ENCODE measurements around the gene RRAD.

Gene RRAD

DNA sequence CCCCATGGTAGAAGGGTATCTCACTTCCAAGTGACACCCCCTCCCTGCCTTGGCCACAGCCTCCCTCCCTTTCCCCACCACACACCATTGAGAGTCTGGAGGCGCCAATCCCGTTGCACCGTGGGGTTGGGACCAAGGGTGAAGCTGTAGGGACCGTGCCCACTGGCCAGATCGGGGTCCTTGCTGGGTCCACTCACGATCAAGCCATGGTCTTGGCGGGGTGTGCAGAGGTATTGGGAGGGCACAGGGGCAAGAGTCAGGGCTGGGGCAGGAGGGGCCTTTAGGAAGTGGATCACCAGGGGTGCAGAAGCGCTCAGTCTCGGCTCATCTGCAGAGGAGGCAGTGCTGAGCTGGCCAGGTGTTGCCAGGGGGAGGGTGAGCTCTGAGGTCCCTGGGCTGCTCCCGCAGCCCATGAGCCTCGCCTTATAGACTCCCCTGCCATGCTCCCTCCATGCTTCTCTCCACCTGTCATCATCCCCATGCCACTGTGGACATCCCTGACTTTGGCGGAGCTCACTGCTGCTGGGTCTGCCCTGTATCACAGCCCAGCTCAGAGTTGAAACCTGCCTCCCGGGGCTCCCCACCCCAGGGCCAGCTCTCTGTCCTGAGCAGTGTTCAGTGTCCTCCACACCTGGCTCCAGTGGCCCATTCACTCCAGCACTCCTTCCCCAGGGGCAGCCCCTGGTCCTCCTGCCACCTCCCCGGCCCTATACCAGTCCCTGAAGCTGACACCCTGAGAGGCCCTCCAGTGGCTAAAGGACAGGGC lies 15.0 kb downstream of the RRAD start:
- Histone ChIP-seq H4K20me1 (ENCODE audit: control insufficient read depth, insufficient read depth, low read depth, low read length) (no peaks in the 10 kb centered on the region), H3K9me3 (ENCODE audit: control insufficient read depth, insufficient read depth, low read length) (no peaks in the 10 kb centered on the region), H3K79me2 (ENCODE audit: control insufficient read depth, low read length) (no peaks in the 10 kb centered on the region), H3K4me2 (ENCODE audit: low read length) (no peak overlapping the region), H3K9me2 (replicated peaks; ENCODE audit: control insufficient read depth, low read length) (no peaks in the 10 kb centered on the region), H3K4me3 (ENCODE audit: low read length) (no peak overlapping the region), H3F3A (ENCODE audit: control insufficient read depth, insufficient read depth) (no peaks in the 10 kb centered on the region), H3K27me3 (ENCODE audit: control insufficient read depth, low read length) (peaks cover 7% of the 10 kb centered on the region), H3K36me3 (ENCODE audit: control insufficient read depth, low read length) (no peaks in the 10 kb centered on the region), H3K27ac (ENCODE audit: low read depth, low read length) (no peak overlapping the region), H3K4me1 (ENCODE audit: control insufficient read depth, low read length) (peaks cover 5% of the 10 kb centered on the region; the same call in 1 of the 2 replicates)
- TF ChIP-seq EZH2phosphoT487 (IDR thresholded peaks at IDR 0.05; ENCODE audit: borderline replicate concordance, low read length) (no peak), CTCF (IDR thresholded peaks at IDR 0.05; ENCODE audit: low read depth, low read length, poor library complexity, severe bottlenecking) (no peak)

GRCh38 chr16:66908762-66909559 lies 16.4 kb downstream of the RRAD start:
- Histone ChIP-seq H3K79me2 (ENCODE audit: control insufficient read depth, low read length) (no peaks in the 10 kb centered on the region), H3K4me2 (ENCODE audit: low read length) (no peak overlapping the region), H3K27ac (ENCODE audit: low read depth, low read length) (no peak overlapping the region), H3K36me3 (ENCODE audit: control insufficient read depth, low read length) (no peaks in the 10 kb centered on the region), H4K20me1 (ENCODE audit: control insufficient read depth, insufficient read depth, low read depth, low read length) (no peaks in the 10 kb centered on the region), H3F3A (ENCODE audit: control insufficient read depth, insufficient read depth) (no peaks in the 10 kb centered on the region), H3K4me3 (ENCODE audit: low read length) (no peak overlapping the region), H3K9me2 (replicated peaks; ENCODE audit: control insufficient read depth, low read length) (no peaks in the 10 kb centered on the region), H3K4me1 (ENCODE audit: control insufficient read depth, low read length) (peaks cover 5% of the 10 kb centered on the region; the same call in 1 of the 2 replicates), H3K27me3 (ENCODE audit: control insufficient read depth, low read length) (peaks cover 7% of the 10 kb centered on the region), H3K9me3 (ENCODE audit: control insufficient read depth, insufficient read depth, low read length) (no peaks in the 10 kb centered on the region)
- TF ChIP-seq CTCF (IDR thresholded peaks at IDR 0.05; ENCODE audit: low read depth, low read length, poor library complexity, severe bottlenecking) (no peak), EZH2phosphoT487 (IDR thresholded peaks at IDR 0.05; ENCODE audit: borderline replicate concordance, low read length) (no peak)

DNA sequence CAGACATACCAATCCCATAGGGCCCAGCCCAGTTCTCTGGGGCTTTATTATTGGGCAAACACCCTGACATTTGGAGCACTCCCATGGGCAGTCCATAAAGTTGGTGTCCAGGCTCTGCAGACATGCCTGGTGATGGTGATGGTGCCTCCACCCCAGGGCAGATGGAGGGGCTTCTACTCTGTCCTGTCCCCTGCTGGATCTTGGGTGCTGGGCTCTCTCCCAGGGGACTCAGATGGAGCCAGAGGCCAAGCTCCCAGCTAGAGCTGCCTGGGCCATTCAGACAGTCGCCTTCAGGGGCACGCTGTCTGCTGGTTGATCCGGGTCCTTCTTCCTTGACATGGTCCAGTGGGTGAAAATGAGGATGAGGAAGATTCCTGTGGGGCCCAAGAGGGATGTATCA lies 17.2 kb downstream of the RRAD start:
- Histone ChIP-seq H3F3A (ENCODE audit: control insufficient read depth, insufficient read depth) (no peaks in the 10 kb centered on the region), H3K79me2 (ENCODE audit: control insufficient read depth, low read length) (no peaks in the 10 kb centered on the region), H3K9me3 (ENCODE audit: control insufficient read depth, insufficient read depth, low read length) (no peaks in the 10 kb centered on the region), H3K27me3 (ENCODE audit: control insufficient read depth, low read length) (peaks cover 7% of the 10 kb centered on the region), H3K27ac (ENCODE audit: low read depth, low read length) (no peak overlapping the region), H3K4me1 (ENCODE audit: control insufficient read depth, low read length) (peaks cover 5% of the 10 kb centered on the region; the same call in 1 of the 2 replicates), H3K9me2 (replicated peaks; ENCODE audit: control insufficient read depth, low read length) (no peaks in the 10 kb centered on the region), H3K36me3 (ENCODE audit: control insufficient read depth, low read length) (no peaks in the 10 kb centered on the region), H4K20me1 (ENCODE audit: control insufficient read depth, insufficient read depth, low read depth, low read length) (no peaks in the 10 kb centered on the region), H3K4me2 (ENCODE audit: low read length) (no peak overlapping the region), H3K4me3 (ENCODE audit: low read length) (no peak overlapping the region)
- TF ChIP-seq EZH2phosphoT487 (IDR thresholded peaks at IDR 0.05; ENCODE audit: borderline replicate concordance, low read length): no peak
- TF ChIP-seq CTCF (IDR thresholded peaks at IDR 0.05; ENCODE audit: low read depth, low read length, poor library complexity, severe bottlenecking): no peak

Data from DOHH2 (cell line).